Measurements from ENCODE around the gene CUX1.

GRCh38 chr7:102024005-102024768, 206.8 kb downstream of the CUX1 start:
- TF ChIP-seq POLR2A (IDR thresholded peaks at IDR 0.05), result no peak
- TF ChIP-seq, protein P1, sequence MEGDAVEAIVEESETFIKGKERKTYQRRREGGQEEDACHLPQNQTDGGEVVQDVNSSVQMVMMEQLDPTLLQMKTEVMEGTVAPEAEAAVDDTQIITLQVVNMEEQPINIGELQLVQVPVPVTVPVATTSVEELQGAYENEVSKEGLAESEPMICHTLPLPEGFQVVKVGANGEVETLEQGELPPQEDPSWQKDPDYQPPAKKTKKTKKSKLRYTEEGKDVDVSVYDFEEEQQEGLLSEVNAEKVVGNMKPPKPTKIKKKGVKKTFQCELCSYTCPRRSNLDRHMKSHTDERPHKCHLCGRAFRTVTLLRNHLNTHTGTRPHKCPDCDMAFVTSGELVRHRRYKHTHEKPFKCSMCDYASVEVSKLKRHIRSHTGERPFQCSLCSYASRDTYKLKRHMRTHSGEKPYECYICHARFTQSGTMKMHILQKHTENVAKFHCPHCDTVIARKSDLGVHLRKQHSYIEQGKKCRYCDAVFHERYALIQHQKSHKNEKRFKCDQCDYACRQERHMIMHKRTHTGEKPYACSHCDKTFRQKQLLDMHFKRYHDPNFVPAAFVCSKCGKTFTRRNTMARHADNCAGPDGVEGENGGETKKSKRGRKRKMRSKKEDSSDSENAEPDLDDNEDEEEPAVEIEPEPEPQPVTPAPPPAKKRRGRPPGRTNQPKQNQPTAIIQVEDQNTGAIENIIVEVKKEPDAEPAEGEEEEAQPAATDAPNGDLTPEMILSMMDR (IDR thresholded peaks at IDR 0.05), result no peak

Data from body of pancreas (tissue), 4 donors.